Activated CD4-positive, alpha-beta T cell treated with anti-CD3 and anti-CD28 coated beads, Interleukin-2, Interleukin-6, amounts not matched to agents 100 ng/mL and 50 ng/mL, durations not matched to agents 16 hours and 8 hours (primary cell): Measurements from ENCODE around the gene PLEKHM3.
"Not testable (repeated sequence)": the region's sequence is repeated elsewhere in the genome, so short reads cannot be mapped to it uniquely, and the experiment has no call there.

ENCODE experiments used
- DNase-seq: peaks from one replicate; pipeline ENCODE4 v3.0.0-alpha.2; 2020

The PLEKHM3 gene

GRCh38 chr2:207987025-207987716, 38.2 kb downstream of the PLEKHM3 start:
- no peak for DNase-seq

GRCh38 chr2:207984765-207985480, 40.4 kb downstream of the PLEKHM3 start:
- DNase-seq: no peak

GRCh38 chr2:207983641-207984042, 41.7 kb downstream of the PLEKHM3 start:
- no peak for DNase-seq

- DNase-seq: no peak
These were observed 47.0 kb downstream of the PLEKHM3 start for GRCh38 chr2:207978177-207978948.

- DNase-seq: no peak
These were observed 49.4 kb downstream of the PLEKHM3 start for GRCh38 chr2:207975921-207976320.

- DNase-seq: no peak
These were observed 51.1 kb downstream of the PLEKHM3 start for GRCh38 chr2:207974216-207974605.

GRCh38 chr2:207970826-207971180, 54.5 kb downstream of the PLEKHM3 start:
- no peak for DNase-seq

GRCh38 chr2:207970147-207970825, 55.0 kb downstream of the PLEKHM3 start:
- DNase-seq: no peak

- DNase-seq: no peak
These were observed 56.1 kb downstream of the PLEKHM3 start for GRCh38 chr2:207969249-207969648.

GRCh38 chr2:207967121-207967520, 58.2 kb downstream of the PLEKHM3 start:
- DNase-seq: no peak

- no peak for DNase-seq
These were observed 64.4 kb downstream of the PLEKHM3 start for GRCh38 chr2:207960911-207961310.

- no peak for DNase-seq
These were observed 65.2 kb downstream of the PLEKHM3 start for GRCh38 chr2:207960090-207960489.

- DNase-seq: no peak
These were observed 68.6 kb downstream of the PLEKHM3 start for GRCh38 chr2:207956771-207957170.

GRCh38 chr2:207955456-207955855, 69.9 kb downstream of the PLEKHM3 start:
- DNase-seq: no peak

GRCh38 chr2:207953354-207953753, 72.0 kb downstream of the PLEKHM3 start:
- no peak for DNase-seq

- DNase-seq: no peak
These were observed 72.6 kb downstream of the PLEKHM3 start for GRCh38 chr2:207952564-207953345.

- no peak for DNase-seq
These were observed 73.4 kb downstream of the PLEKHM3 start for GRCh38 chr2:207951734-207952470.

- DNase-seq: no peak
These were observed 74.6 kb downstream of the PLEKHM3 start for GRCh38 chr2:207950761-207951114.

- DNase-seq: no peak
These were observed 75.1 kb downstream of the PLEKHM3 start for GRCh38 chr2:207950063-207950760.

GRCh38 chr2:207949245-207949644, 76.1 kb downstream of the PLEKHM3 start:
- not testable (repeated sequence) for DNase-seq

GRCh38 chr2:207944979-207945600, 80.2 kb downstream of the PLEKHM3 start:
- DNase-seq: no peak
